H9 (cell line): ENCODE data around the gene SSH3. TPM values are rescaled to one million over a fixed set of nuclear protein-coding genes. Genes with fewer than 3 reads are reported as not detected.

ENCODE experiments used
- DNase-seq: peaks from one replicate; pipeline ENCODE4 v3.0.0-alpha.2; 2017
- H2AFZ ChIP-seq: one replicate; pipeline ENCODE4 v1.6.1; 2013; ENCODE audit warnings: mild to moderate bottlenecking, low read length, control low read depth, moderate library complexity
- H2AK5ac ChIP-seq: 2 replicates; pipeline ENCODE4 v1.6.1; 2013; ENCODE audit warnings: low read length, control low read depth, mixed read lengths; ENCODE audit not compliant: insufficient read length
- H2BK120ac ChIP-seq: one replicate; pipeline ENCODE4 v1.6.1; 2013; ENCODE audit warnings: low read depth, mild to moderate bottlenecking, low read length, control low read depth, inconsistent platforms; ENCODE audit not compliant: poor library complexity, severe bottlenecking
- H2BK12ac ChIP-seq: 2 replicates; pipeline ENCODE4 v1.6.1; 2013; ENCODE audit warnings: low read length, control low read depth, mixed read lengths, low read depth; ENCODE audit not compliant: insufficient read length
- H2BK15ac ChIP-seq: 2 replicates; pipeline ENCODE4 v1.6.1; 2013; ENCODE audit warnings: low read depth, low read length, control low read depth
- H2BK20ac ChIP-seq: one replicate; pipeline ENCODE4 v1.6.1; 2013; ENCODE audit warnings: low read depth, mild to moderate bottlenecking, low read length, control low read depth, inconsistent platforms; ENCODE audit not compliant: poor library complexity, severe bottlenecking
- H2BK5ac ChIP-seq: 2 replicates; pipeline ENCODE4 v1.6.1; 2013; ENCODE audit warnings: low read length, control low read depth, mixed read lengths; ENCODE audit not compliant: insufficient read length
- H3K14ac ChIP-seq: 2 replicates; pipeline ENCODE4 v1.6.1; 2013; ENCODE audit warnings: low read length, control low read depth; ENCODE audit not compliant: insufficient read depth
- H3K18ac ChIP-seq: 2 replicates; pipeline ENCODE4 v1.6.1; 2013; ENCODE audit warnings: low read depth, mild to moderate bottlenecking, mixed read lengths, low read length, control low read depth; ENCODE audit not compliant: insufficient read length
- H3K23ac ChIP-seq: 2 replicates; pipeline ENCODE4 v1.6.1; 2013; ENCODE audit warnings: low read length, control low read depth, mixed read lengths, low read depth; ENCODE audit not compliant: insufficient read length
- H3K23me2 ChIP-seq: 2 replicates; pipeline ENCODE4 v1.6.1; 2013; ENCODE audit warnings: low read depth, mild to moderate bottlenecking, mixed read lengths, low read length, control low read depth; ENCODE audit not compliant: insufficient read length, poor library complexity, severe bottlenecking
- H3K27ac ChIP-seq: 2 replicates; pipeline ENCODE4 v1.5.1; 2013; ENCODE audit warnings: low read length, control low read depth, mixed read lengths, low read depth; ENCODE audit not compliant: insufficient read length
- H3K27me3 ChIP-seq: 2 replicates; pipeline ENCODE4 v1.6.1; 2013; ENCODE audit warnings: low read length, control low read depth, inconsistent platforms; ENCODE audit not compliant: insufficient read depth
- H3K4ac ChIP-seq: 2 replicates; pipeline ENCODE4 v1.6.1; 2013; ENCODE audit warnings: low read depth, mild to moderate bottlenecking, control low read depth, inconsistent platforms, low read length, moderate library complexity
- H3K4me1 ChIP-seq: 2 replicates; pipeline ENCODE4 v1.6.1; 2013; ENCODE audit warnings: low read length, control low read depth, inconsistent platforms; ENCODE audit not compliant: insufficient read depth
- H3K4me2 ChIP-seq: 2 replicates; pipeline ENCODE4 v1.6.1; 2013; ENCODE audit warnings: low read length, control low read depth, mixed read lengths; ENCODE audit not compliant: insufficient read length, insufficient read depth
- H3K56ac ChIP-seq: 2 replicates; pipeline ENCODE4 v1.6.1; 2013; ENCODE audit warnings: low read depth, mild to moderate bottlenecking, mixed read lengths, low read length, control low read depth; ENCODE audit not compliant: insufficient read length
- H3K79me1 ChIP-seq: 2 replicates; pipeline ENCODE4 v1.6.1; 2013; ENCODE audit warnings: low read depth, mild to moderate bottlenecking, moderate library complexity, low read length, control low read depth, inconsistent platforms; ENCODE audit not compliant: insufficient read depth, poor library complexity, severe bottlenecking
- H3K79me2 ChIP-seq: 2 replicates; pipeline ENCODE4 v1.6.1; 2013; ENCODE audit warnings: low read length, control low read depth, inconsistent platforms; ENCODE audit not compliant: insufficient read depth
- H3K9ac ChIP-seq: 2 replicates; pipeline ENCODE4 v1.6.1; 2013; ENCODE audit warnings: low read length, control low read depth, mixed read lengths; ENCODE audit not compliant: insufficient read length; ENCODE audit errors: extremely low read depth
- H3K9me3 ChIP-seq: one replicate; pipeline ENCODE4 v1.6.1; 2013; ENCODE audit warnings: low read depth, low read length, inconsistent platforms; ENCODE audit not compliant: control insufficient read depth
- H3T11ph ChIP-seq: one replicate; pipeline ENCODE4 v1.6.1; 2013; ENCODE audit warnings: mild to moderate bottlenecking, low read length, control low read depth, inconsistent platforms
- H4K20me1 ChIP-seq: one replicate; pipeline ENCODE4 v1.6.1; 2013; ENCODE audit not compliant: control insufficient read depth, insufficient read length, insufficient read depth
- H4K5ac ChIP-seq: 2 replicates; pipeline ENCODE4 v1.6.1; 2013; ENCODE audit warnings: low read depth, mild to moderate bottlenecking, mixed read lengths, low read length, control low read depth; ENCODE audit not compliant: insufficient read length
- H4K8ac ChIP-seq: replicated peaks from 2 replicates; pipeline ENCODE4 v1.6.1; 2013; ENCODE audit warnings: low read length, control low read depth, mixed read lengths, low read depth; ENCODE audit not compliant: insufficient read length
- H4K91ac ChIP-seq: 2 replicates; pipeline ENCODE4 v1.6.1; 2013; ENCODE audit warnings: low read depth, mild to moderate bottlenecking, moderate library complexity, mixed read lengths, low read length, control low read depth; ENCODE audit not compliant: insufficient read length
- H3K27ac Mint-ChIP-seq, 3 experiments: 2 replicates in 2 of 3; 3 replicates in 1 of 3; pipeline ENCODE4 v1.8.0; 2020 to 2021; ENCODE audit warnings: mixed read lengths in 3 of 3, mild to moderate bottlenecking in 1 of 3, moderate library complexity in 1 of 3
- H3K27me3 Mint-ChIP-seq: 2 replicates; pipeline ENCODE4 v1.8.0; 2021; ENCODE audit warnings: low read depth, mild to moderate bottlenecking, moderate library complexity, mixed read lengths
- H3K36me3 Mint-ChIP-seq, 3 experiments: 2 replicates in 2 of 3; 3 replicates in 1 of 3; pipeline ENCODE4 v1.8.0; 2020 to 2021; ENCODE audit warnings: low read depth in 3 of 3, mixed read lengths in 3 of 3; ENCODE audit not compliant: insufficient read depth in 1 of 3
- H3K4me1 Mint-ChIP-seq, 2 experiments: 2 replicates each; pipeline ENCODE4 v1.8.0; 2020; ENCODE audit warnings: mixed read lengths in 2 of 2
- H3K4me3 Mint-ChIP-seq, 2 experiments: 2 replicates in 1 of 2; 3 replicates in 1 of 2; pipeline ENCODE4 v1.8.0; 2020 to 2021; ENCODE audit warnings: mild to moderate bottlenecking in 2 of 2, mixed read lengths in 2 of 2, moderate library complexity in 1 of 2
- H3K9me3 Mint-ChIP-seq, 2 experiments: 2 replicates in 1 of 2; 3 replicates in 1 of 2; pipeline ENCODE4 v1.8.0; 2020; ENCODE audit warnings: mild to moderate bottlenecking in 2 of 2, mixed read lengths in 2 of 2, moderate library complexity in 1 of 2
- CTCF ChIP-seq: fragments of 200-600 bp; sonication (generic); conservative IDR thresholded peaks from 3 replicates; pipeline ENCODE4 v1.8.0; 2021; ENCODE audit warnings: antibody characterized with exemption, mild to moderate bottlenecking
- WGBS: extraction: QIAGEN DNeasy Blood & Tissue Kit; methylation state at CpG from one replicate; pipeline ENCODE4 v1.1.7; 2013; ENCODE audit warnings: missing lambda C conversion rate, low lambda C conversion rate, mixed read lengths; ENCODE audit not compliant: insufficient read length; ENCODE audit errors: extremely low coverage; 5-methylcytosine and 5-hydroxymethylcytosine counted together
- total RNA-seq: library from RNA; stranded (reverse); gene quantifications from 2 replicates; pipeline ENCODE4 v1.2.1, GENCODE V29; 2021

Gene SSH3
- total RNA-seq, 1 experiment from 2014 or later: 42.2 TPM

GRCh38 chr11:67255864-67256263, 47.5 kb upstream of the SSH3 start:
- H3K4me3 Mint-ChIP-seq: no peak overlapping the region
- no peak overlapping the region for H2AK5ac ChIP-seq
- no peak overlapping the region; a peak in 1 of 7 replicates for H3K27ac Mint-ChIP-seq
- no peak overlapping the region for H3K4me2 ChIP-seq
- H3K79me2 ChIP-seq: no peaks in the 10 kb centered on the region
- H3K27ac ChIP-seq: no peak overlapping the region
- no peak overlapping the region for H3K9ac ChIP-seq
- H2BK12ac ChIP-seq: no peak overlapping the region
- no peak overlapping the region for H4K5ac ChIP-seq
- no peaks in the 10 kb centered on the region for H3K27me3 ChIP-seq
- no peak overlapping the region for H2BK5ac ChIP-seq
- H4K91ac ChIP-seq: no peak overlapping the region
- no CpG with 5 or more reads among the region's 8 CpGs for WGBS
- no peak overlapping the region for H3T11ph ChIP-seq
- H3K18ac ChIP-seq: no peak overlapping the region
- H3K4me1 ChIP-seq: no peaks in the 10 kb centered on the region
- H3K14ac ChIP-seq: no peak overlapping the region
- H3K4ac ChIP-seq: no peak overlapping the region
- no peaks in the 10 kb centered on the region for H3K4me1 Mint-ChIP-seq
- DNase-seq: no peak
- no peak overlapping the region for H3K56ac ChIP-seq
- no peak overlapping the region for H3K23ac ChIP-seq
- no peaks in the 10 kb centered on the region for H3K9me3 ChIP-seq
- no peak for TF ChIP-seq CTCF
- H4K20me1 ChIP-seq: no peaks in the 10 kb centered on the region
- no peaks in the 10 kb centered on the region for H3K9me3 Mint-ChIP-seq
- no peaks in the 10 kb centered on the region for H3K79me1 ChIP-seq
- H2BK120ac ChIP-seq: no peak overlapping the region
- no peak overlapping the region for H2BK20ac ChIP-seq
- no peaks in the 10 kb centered on the region for H3K23me2 ChIP-seq
- peaks cover 7% of the 10 kb centered on the region for H3K27me3 Mint-ChIP-seq
- H2AFZ ChIP-seq: no peak overlapping the region
- no peak overlapping the region for H2BK15ac ChIP-seq
- no peak overlapping the region for H4K8ac ChIP-seq
- H3K36me3 Mint-ChIP-seq: peaks cover 40 to 68% (median 61%) of the 10 kb centered on the region in 3 experiments; a peak in 6 of 7 replicates
